ENCODE data around the gene ALKAL2.

ALKAL2 gene

DNA sequence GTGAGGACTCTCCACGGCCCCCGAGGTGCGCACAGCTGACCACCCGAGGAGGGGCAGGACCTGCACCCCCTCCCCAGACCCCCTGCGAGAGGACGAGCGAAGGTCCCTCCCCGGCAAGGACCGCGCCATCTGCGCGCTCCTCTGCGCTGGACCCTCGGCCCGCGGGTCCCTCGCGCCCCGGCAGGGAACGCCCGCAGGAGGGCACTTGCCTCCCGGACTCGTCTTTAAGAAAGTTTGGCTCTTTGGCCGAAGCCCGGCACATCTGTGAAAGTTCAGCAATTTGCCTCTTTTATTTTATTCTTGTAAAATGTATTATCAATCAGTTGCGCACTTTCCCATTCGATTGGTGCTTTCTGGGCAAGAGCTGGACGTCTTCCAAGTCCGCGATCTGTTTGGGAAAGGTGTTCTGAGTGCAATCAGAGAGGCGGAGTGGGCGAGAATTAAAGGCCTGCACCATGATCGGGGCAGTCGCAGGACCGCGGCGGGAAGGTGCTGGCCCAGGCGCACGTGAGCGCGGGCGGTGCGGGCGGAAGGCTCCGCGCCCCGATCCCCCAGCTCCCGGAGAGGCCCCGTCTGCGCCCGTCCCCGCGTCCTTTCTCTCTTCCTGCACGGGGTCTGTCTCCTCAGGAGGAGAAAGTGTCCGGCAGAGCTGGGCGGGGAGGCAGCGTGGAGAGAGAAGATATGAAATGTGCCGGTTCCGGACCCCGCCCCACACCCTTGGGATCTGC lies 1.6 kb upstream of the ALKAL2 start:
- peak; percentile 32 for DNase-seq

DNA sequence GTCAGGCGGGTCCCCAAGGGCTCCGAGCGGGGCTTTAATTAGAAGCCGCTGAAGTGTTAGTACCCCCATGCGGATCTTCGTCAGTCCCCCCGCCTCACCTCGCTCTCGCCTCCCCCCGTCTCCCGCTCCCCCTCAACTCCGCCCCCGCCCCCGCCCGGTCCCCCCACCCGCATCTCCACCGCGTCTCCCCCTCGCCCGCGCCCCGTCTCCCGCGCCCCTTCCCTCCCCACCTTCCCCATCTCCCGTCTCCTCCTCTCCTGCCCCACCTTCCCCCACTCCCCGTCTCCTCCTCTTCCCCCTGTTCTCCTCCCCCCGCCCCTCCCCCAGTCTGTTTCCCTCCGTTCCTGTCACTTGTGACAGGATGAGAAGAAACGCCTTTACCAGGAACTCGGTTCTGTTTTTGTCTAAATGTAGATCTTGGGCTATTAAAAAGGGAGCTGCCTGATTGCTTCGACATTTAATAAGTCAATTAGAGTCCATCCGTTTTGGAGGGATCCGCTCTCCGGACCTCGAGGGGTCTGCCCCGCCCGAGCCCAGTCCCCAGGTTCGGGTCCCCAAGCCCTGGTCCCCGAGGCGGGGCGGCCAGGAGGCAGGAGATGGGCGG lies 969 bp upstream of the ALKAL2 start:
- no peak for DNase-seq

DNA sequence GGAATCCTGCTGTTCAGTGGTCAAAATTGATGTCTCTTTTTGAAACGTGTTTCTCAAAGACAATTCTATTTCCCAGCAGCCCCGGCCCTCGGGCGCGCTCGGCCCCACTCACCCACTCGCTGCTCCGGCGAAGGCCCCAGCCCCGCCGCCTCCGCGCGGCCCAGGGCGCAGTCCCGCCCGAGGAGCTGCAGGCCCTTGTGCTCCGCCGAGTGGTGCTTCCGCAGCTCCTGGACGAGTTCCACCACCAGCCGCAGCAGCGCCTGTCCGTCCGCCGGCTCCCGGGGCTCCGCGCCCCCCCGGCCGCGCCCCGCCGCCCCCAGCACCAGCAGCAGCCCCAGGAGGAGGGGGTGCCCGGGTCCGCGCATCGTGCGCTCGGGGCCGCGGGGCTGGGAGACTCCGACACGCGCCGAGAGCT lies 413 bp downstream of the ALKAL2 start:
- peak; percentile 56 for DNase-seq

DNA sequence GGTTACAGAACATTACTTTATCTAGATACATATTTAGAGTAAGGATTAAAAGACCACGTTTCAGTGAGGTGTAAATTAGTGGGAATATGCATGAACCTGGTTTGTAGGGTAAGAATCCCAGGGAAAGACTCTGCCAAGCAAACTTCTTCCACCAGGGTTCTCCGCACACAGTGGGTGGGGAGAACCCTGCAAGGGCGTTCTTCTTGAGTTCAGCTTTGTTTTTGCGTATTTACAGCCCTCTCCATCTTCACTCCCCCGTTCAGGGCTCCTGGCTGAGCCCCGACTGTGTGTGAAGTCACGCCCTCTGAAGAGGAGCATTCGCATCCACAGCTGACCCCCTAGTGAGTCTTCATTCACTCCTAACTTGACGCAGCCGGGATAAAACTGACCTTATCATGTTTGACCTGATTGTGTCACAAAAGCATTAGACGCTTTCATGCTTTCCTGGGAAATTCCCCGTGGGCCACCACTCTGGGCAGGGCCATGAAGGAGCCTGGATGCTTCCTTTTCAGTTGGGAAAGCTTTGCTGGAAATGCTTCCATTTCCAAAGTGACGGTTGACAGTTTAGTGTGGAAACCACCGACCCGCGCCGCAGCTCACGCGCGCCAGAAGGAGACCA lies 1.0 kb downstream of the ALKAL2 start:
- DNase-seq = no peak

DNA sequence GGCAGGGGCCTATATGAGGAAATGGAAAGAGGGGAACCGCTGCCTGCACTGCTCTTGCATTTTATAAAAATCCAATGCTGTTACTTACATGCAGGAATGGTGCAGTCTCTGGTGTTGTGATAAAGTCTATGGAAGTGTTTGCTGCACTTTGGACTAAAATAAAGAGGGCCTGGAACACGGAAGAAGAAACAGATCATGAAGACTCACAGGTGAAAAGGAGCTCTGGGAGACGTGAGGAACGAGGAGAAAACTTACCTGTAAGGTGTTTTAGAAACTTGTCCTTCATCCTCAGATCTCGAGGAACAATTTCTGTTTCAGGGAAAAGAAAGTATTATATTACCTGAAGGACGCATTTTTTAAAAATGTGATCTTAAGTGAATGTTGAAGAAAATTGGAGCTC lies 1.9 kb downstream of the ALKAL2 start:
- DNase-seq = no peak

DNA sequence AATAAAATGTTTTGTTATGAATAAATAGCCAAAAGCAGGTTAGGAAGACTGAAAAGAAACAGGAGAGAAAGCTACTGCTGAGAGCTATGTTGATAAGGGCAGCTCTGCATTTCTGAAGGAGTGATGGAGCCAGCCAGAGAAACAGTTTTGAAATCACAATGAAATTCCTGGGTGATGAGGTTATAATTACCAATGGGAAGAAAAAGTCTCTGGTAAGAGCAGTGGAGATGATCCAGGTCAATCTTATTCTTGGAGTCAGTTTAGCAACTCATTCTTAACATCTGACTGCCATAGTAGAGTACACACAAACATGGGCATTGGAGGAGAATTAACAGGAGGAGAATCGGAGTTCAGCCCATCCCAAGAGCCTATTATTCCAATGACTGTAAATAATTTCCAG lies 2.4 kb downstream of the ALKAL2 start:
- DNase-seq = no peak

DNA sequence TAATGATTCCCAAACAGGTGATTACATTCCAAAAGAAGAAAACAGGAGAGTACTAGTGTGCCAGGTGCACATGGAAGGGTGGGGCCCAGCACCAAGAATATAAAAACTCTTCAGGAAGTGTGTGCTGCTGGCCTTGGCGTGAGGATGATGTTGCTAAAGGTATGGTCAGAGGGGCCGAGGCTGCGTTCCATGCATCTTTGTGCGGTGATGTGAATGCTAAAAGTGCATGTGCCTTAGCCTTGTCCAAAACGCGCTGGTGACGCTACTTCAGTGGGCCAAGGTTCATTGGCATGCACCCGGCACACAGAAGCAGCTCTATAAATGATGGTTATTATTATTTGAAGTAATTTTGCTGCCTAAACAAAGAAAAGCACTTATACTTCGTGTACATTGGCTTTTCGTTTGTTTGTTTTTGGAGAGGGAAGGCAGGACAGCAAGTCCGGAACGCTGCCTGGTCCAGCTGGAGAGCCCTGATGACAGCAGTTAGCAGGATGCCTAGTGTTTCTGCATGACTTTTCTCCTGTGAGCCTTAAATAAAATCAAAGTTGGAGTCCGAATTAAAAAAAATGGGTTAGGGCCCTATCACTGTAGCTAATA lies 2.9 kb downstream of the ALKAL2 start:
- DNase-seq = no peak

DNA sequence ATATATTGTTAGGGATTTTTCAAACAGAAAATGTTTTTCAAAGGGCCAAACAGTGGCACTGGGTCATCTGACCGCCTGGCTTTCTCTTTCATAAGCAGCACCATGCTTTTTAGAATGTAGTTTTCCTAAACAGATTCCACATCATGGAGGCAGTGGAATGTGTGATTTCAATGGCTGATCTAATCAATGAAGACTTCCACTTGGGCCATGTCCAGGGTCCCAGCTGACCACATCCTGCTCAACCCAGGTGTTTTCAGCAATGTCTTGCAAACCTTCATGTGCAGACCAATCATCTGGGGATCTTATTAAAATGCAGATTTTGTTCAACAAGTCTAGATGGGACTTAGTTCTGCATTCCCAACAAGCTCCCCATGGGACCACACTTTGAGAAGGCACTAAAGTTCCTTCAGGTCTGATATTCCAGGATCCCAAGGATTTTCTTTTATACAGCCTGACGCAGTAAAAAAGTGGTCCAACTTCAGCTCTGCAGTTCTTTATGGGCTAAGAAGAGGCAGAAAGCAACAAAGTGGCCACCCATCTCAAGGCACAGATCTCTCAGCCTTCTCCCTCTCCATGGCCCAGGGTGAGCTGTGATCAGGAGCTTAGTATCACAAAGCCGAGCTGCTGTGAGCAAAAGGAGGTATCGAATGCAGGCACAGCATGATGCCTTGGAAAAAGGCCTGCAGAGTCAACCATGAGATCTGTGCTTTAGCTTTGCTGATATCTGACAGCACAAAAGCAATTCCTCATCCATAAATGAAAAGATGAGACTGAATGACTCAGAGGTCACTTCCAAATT lies 3.7 kb downstream of the ALKAL2 start:
- DNase-seq = no peak

DNA sequence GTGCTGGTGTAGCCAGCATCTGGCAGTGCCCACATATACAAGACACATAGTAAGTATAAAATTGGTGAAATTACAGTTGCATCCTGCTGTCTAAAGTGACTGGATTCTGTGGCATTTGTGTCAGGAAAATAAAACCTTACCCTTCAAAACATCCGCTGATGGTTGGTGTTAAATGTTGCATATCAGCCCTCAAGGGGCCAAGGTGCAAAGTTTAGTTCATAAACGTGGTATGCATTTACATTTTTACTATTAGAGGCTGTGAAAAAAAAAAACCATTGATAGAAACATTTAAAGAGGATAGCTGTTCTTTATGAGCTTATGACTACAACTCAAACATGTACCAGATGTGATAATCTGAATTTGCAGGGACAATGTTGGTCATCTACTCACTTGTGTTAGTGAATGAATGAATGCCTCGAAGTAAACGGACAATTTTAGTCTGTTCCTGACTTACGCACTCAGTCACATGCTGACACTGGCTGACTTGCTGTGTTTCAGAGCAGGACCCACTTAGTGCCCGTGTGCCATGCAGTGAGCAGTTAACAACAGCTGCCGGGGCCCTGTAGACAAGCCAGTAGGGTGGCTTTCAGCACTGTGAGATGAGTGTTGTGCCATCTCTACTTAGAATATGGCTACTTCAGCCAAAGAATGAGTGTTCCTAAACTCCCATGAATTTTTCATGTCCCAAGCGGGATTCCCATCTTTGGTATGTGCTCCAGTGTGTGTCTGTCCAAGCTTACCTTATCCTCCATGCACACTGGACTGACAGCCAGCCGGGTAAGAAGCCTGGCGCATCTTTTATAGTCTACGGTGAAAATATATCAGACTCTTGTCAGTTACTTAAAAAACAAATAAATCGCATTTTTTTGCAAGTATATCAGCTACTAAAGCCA lies 5.3 kb downstream of the ALKAL2 start:
- DNase-seq = no peak

DNA sequence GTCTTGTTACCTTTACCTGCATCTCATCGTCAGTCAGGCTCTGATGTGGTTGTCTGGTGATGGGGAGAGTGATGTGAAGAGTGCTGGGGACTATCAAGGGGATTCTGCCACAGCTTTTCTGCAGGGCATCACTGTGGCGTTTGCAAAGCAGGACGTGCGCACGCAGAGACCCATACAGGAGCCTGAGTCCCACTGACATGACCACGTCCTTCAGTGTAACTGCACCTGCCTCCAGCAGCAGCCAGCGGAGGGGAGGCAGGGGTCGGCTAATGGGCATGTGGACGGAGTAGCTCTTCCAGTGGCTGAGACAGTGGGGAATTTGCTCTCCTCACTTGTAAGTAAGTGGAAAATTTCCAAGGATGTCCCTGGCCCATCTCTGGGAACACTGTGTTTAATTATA lies 6.5 kb downstream of the ALKAL2 start:
- no peak for DNase-seq

DNA sequence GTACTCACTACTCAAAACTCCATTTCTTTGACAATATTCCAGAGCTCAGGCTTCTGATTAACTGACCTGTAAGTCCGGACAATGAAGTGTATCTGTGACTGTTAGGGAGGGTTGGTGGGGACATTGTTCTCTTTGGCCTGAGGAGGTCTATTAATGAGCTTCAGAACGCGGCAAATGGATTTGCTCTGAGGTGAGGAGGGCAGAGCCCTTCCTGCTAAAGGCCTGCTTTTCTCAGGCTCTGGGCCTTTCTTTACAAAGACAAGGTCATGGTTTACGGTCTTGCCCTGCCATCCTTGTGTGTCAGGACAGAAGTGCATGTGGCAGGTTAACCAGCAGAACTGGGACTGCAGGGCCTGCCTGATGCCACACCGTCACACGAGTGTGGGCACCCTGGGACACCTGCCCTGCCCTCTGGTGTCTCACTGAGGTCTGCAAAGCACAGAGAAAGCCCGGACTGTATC lies 7.2 kb downstream of the ALKAL2 start:
- DNase-seq = no peak

DNA sequence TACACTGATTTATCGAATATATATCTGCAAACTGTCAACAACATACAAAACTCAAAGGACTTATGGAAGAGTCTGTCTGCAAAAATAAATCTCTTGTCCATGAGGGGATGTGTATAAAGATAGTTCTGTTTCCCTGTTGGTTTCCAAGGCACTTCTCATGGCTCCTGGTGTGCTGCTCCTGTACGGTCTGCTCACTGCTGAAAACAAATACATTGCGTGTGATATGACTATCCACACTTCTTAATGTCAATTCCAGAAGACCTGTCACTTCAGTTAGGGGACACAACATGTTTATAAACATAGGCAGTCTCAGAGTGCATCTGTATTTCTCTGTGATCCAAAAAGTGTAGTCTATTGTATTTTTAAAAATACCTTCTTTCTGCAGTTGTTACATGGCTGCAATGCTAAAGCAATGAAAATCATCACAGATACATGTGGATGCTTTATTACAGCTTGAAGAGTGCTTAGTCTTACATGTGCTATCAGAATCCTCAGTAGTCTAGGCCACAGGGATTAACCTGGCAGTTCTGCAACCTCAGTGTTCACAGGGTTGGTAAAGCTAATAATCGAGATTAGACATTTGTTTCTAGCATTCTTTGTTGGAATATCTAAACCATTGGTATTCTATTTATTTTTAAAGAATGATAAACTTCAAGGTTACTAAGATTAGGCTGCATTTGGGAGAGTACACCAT lies 7.8 kb downstream of the ALKAL2 start:
- no peak for DNase-seq

DNA sequence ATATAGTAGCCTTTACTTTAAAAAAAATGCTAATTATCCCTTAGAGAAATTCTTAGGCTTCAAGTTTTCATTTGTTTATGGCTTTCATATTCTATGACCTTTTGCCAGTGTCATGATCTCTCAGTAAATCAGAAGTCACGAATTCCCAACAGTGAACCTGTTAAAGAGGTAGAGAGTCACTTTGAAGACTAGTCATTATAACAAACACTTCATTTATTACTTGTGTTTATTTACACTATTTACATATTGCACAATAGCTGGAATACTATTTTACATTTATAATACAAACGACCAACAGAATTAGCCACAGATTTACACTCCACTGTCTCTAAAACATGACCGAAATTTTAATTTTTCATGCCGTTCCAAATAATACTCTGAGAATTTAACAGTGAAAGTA lies 8.5 kb downstream of the ALKAL2 start:
- no peak for DNase-seq

DNA sequence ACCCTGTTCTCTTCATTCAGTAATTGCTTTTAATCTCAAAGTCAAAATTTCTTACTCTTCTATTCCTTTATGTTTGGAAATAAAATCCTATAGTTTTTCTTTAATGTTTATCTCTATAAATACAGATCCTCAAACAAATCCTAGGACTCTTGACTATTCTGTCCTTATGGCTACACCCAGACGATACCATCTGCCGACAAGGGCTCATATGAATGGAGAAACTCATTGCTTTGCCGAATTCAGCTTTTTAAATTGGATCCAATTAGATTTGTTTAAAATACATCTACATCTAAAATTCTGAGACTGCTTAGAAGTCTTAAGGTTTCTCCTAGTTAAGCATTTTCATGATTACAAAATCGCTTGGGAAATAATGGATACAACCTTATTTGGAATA lies 9.0 kb downstream of the ALKAL2 start:
- DNase-seq = no peak

DNA sequence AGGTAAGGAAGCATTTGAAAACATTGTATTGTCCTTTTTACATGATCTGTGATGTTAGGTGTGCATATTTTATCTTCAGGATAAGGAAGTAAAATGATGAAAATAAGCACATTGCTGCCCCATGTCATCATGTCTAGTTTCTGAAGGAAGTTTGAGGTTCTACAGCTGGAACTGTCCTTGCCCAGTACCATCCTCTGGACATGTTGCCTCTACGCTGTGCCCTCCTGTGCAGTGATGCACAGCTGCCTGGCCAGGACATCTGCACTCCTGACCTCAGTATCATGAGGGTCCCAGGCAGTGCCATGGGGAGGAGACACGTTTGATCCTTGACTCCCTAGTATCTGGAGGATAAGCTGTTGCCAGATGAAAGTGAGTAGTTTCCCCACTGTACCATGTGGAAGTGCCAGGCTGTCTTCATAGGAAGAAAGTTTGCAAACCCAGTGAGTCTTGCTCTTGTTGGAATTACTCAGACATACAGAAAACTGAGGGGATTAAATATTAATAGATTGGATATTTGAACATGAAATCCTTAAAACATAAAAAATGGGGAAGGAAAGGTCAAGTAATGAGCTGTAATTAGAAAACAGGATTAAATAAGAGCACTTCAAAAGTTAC lies 9.5 kb downstream of the ALKAL2 start:
- no peak for DNase-seq

DNA sequence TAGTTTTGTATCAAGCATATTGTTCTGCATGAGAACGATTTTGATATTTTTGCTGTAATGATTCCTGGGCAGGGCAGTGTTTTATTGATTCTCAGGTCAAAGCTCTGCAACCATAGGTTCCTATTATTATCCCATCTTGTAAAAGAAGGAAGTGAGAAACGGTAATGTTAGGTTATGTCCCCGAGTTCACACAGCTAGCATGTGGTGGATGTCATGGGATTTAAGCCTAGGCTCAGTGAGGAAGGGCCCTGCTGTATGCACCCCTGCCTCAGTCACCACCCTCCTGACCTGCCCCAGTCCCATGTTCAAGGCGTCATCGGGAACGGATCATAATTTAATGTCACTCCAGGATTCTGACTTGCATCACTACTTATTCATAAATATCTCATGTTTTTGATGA lies 12.4 kb downstream of the ALKAL2 start:
- DNase-seq = no peak

DNA sequence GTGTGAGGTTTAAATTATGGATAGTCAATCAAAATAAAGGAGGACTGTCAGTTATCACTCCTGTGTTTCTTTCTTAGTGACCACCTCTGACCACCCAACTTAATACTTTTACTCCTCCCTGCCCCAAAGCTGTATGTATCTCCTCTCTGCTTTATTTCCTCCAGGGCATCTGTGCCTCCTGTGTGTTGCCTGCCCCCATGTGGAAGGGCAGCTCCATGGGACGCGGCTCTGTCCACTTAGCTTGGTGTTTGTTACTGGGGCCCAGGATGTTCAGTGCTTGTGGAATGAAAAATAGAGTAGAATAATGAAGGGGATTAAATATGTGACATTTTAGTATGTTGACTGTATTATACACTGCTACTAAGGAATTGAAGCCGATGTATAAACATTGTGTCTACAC lies 13.4 kb downstream of the ALKAL2 start:
- DNase-seq = no peak

DNA sequence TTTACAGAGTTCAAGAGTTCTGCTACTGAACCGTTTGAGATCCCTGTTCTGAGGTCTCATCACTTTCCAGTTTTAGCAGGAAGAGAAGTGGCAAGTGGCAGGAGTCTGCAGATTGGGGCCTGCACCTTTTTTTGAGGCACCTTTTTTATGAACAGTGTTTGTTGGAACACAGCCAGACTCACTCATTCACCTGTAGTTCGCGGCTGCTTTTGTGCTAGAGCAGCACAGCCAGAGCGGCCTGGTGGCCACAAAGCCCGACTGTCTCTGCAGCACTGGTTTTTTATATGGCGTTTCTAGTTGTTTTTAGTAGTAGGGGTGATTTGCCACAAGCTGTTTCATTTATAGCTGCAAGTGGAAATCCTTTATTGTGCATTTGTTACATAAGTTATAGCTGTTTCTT lies 14.6 kb downstream of the ALKAL2 start:
- no peak for DNase-seq

DNA sequence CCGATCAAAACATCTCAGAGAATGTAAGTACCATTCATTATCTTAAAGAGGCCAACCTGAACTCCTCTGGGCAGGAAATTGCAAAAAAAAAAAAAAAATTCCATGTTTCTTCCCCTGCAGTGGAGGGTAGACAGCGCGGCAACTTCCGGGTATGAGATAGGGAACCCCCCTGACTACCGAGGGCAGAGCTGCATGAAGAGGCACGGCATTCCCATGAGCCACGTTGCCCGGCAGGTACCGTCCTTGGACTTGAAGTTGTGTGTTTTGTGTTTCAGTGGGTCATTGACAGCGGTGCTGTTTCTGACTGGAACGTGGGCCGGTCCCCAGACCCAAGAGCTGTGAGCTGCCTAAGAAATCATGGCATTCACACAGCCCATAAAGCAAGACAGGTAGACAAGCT lies 16.0 kb downstream of the ALKAL2 start:
- DNase-seq = no peak

DNA sequence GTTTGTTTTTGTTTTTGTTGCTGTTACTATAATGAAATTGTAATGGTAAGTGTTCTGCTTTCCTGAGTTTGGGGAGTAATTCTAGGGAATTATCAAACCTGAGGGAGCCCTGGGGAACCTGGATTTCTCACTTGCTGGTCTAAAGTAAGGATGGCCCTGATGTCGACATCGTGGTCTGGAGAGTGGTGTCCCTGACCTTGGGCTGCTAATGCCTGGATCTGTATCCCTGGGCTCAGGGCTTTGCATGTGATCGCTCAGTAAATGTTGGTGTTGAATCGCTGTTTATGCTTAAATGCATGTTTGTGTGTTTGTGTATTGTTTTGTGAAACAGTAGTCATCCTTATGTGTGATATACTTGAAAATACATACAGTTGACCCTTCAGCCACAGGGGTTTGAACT lies 17.0 kb downstream of the ALKAL2 start:
- DNase-seq = no peak

Measured in femur (tissue), 1 donor.